ENCODE data around the gene RPP25.

Gene RPP25, protein sequence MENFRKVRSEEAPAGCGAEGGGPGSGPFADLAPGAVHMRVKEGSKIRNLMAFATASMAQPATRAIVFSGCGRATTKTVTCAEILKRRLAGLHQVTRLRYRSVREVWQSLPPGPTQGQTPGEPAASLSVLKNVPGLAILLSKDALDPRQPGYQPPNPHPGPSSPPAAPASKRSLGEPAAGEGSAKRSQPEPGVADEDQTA

DNA sequence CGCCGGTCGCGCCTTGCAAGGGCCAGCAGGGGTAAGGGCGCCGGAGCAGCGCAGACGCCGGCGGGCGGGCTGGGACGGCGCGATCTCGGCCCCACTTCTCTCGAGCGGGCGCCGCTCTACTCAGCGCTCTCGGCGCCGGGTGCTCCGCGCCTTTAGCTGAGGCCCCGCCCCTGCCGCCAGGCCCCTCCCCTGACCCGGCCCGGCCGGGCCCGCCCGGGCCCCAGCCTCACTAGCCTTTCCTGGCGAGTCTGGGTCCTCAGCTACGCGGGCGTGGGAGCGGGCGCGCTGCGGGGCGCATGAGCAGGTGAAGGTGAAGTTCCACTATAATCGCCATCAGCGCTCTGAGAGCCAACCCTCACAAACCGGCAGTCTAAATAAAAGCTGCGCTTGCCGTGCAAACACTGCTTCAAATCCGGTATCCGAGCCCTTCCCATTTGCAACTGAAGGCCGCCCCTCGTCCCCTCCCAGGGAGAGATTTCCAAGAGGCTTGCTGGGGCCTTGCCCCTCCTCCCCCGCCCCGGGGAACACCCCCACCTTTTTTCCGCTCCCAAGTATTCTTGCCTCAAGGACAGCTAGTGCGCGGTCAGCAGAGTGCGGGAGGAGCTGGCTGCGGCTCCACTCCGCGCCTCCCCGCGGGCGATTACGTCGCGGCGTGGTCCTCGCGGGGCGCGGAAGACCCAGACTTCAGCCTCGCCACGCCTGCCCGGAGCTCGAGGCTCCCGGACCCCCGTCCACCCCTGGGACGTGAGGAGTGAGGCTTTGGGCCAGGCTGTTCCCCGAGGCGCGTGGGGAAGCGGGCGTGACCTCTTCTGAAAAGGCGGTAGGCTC is at the start of gene RPP25:
Gene RPP25 (minus strand): TSS at position 125 of the 828 bp plus-strand sequence. CDS start 189 bp downstream, outside the sequence.
- peak; percentile 91 for DNase-seq

DNA sequence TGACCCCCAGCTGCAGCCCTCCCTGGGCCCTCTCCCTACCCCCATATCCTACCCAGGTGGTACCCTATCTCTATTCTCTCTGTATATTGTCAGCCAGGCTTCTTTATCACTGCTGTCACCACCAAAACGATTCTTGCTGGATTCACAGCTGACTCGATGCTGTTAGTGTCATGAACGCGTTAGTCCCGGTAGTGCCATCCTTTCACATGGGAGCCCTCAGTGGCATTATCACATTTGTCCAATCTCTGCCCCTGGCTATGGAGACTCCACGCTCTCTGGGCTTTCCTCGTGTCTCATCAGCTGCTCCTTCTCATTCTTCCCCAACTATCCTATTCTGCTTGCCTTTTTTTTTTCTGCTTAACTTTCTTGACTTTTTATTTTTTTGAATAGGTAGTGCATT is 45.8 kb upstream of the RPP25 start:
- DNase-seq, result no peak

DNA sequence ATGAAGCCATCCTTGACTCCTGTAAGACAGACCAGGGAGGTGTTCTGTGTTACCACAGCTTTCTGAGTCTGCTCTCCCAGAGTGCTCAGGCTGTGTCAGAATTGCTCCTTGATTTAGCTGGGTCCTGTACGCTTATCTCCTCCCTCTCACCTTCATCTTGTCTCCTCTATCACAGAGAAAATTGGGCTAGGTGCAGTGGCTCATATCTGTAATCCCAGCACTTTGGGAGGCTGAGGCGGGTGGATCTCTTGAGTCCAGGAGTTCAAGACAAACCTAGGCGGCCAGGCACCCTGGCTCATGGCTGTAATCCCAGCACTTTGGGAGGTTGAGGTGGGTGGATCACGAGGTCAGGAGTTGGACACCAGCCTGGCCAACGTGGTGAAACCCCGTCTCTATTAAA is 44.7 kb upstream of the RPP25 start:
- no peak for DNase-seq

DNA sequence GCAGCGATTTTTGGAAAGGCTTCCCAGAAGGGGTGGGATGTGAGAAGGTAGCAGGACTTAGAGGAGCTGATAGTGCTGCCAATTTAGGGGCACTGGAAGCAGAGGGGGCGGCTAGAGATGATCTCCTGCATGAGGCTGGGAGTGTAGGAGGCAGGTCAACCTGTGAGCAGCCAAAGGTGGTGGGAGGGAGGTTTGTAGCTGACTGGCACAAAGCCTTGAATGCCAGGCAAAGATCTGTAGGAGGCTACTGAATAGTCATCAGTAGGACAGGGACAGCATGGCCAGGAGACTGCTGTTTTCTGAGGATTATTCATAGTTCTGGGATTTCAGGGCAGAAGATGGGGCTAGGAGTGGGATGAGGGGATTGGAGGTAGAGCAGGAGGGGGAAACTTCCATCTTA is 41.0 kb upstream of the RPP25 start:
- DNase-seq, result no peak

DNA sequence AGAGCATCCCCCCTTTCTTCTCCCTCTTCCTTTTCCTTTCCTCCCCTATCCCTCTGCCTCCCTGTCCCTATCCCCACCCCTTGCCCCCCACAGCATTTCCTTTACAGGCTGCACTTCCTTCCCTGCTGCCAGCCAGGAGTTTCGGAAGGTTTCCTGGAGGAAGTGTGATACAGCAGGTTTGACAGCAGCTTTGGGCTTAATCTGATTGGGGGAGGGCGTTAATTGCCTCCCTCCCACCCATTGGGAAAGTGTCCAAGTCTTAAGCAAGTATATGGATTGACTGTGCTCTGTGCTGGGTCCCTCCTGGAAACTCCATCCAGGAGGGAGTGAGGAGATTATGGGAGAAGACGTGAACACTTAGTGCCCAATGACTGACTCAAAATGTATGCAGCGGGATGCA is 40.6 kb upstream of the RPP25 start:
- DNase-seq, result no peak

DNA sequence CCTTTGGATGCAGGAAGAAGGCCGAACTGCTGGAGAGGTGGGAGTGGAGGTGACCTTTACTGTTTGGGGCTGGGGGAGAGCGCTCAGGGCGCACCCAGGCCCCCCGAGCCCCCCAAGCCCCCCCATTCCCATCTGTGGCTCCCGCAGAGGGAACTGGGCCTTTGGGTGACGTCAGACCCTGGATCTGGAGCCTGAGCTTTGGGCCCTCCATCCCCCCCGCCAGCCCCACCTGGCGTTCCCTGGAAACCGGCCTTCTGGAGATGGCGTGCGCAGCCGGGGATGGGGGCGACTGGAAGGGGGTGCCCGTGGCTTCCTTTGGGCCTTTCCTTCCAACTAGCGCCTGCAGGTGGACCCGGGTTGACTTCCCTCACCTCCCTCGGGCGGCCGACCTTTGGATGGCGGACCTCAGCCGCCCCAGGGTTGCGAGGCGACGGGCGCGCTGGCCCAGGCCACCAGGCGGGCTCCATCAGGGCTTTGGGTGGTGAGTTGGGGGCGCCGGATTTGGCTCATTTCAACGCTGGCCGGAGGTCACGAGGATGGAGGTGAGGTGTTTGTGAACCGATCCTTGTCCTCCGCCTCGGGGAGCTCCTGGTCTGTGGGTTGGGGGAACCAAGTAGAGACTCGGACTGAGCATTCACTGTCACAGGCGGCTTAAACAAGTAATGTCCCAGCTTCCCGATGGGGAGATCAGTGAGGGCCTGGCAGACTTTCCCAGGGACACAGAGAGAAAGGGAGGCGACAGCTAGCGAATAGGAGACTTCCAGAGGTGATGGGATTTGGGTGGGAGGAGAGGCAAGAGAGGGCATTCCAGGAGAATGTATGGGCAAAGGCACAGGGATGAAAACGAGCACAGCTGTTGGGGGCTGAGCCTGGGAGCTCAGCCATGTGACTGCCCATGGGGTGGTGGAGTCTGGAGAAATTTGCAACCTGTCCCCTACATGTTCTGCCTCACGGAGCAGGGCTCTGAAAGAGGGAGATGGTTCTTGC is 39.5 kb upstream of the RPP25 start:
- DNase-seq, result no peak

DNA sequence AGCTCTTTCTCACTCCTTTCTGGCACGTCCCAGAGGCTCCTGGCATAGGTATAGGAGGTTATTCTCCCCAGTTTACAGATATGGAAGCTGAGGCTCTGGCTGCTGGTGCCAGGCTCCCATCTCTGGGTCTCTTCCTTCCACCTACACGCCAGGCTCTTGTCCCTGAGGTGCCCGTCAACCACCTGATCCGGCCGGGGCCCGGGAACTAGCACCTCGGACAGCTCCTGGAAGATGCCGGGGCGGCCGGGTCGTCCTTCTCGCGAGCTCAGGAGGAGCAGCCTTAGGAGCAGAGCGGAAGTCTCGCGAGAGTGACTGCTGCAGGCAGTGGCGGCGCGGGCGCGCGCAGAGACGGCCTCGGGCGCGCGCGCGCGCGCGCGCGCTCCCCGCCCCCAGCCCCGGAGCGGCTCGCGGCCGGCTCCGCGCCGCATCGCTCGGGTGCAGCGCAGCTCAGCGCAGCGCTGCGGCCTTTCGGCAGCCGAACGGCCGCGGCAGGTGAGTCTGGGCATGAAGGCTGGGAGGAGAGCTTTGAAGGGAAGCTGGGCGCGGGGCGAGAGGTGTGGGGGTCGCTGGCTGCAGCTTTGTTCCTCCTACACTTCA is 38.7 kb upstream of the RPP25 start, which contains the start of gene SCAMP5:
Gene SCAMP5 (plus strand): TSS at position 382 of the 597 bp plus-strand sequence. CDS start 16,277 bp downstream, outside the sequence.
- peak; percentile 96 for DNase-seq

DNA sequence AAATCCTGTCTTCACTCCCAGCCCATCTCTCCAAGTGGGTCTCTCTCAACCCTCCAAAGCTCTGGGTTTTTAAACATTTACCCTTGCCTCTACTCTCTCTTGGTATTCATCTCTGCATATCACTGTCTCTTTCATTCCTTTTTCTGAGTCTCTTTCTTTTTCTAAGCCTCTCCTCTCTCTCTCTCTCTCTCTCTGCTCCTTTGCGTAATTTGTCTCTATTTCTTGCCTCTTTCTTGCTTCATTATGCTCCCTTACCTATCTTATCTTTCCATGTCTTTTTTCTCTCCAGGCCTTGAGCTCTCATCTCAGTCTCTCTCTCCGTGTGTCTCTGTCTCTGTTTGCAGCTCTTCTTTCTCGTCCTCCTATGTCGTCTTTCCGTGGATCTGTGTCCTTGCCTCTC is 38.1 kb upstream of the RPP25 start:
- no peak for DNase-seq

DNA sequence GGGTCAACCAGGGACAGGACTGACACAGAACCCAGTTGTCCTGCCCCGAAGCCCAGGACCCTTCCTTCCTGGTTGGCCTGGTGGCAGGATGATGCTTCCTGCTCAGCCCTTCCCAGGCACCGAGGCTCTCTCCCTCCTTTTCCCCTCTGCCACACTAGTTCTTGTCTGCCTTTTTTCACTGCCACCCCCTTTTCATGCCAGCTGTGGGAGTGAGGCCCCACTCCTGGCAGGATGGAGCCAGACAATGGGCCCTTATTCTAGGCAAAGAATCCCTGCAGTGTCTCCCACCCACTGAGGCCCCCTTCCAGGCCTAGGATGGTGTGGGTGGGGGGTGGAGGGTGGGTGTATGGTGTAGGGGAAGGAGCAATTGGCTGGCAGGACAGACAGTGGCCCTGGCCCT is 37.7 kb upstream of the RPP25 start:
- DNase-seq, result no peak

DNA sequence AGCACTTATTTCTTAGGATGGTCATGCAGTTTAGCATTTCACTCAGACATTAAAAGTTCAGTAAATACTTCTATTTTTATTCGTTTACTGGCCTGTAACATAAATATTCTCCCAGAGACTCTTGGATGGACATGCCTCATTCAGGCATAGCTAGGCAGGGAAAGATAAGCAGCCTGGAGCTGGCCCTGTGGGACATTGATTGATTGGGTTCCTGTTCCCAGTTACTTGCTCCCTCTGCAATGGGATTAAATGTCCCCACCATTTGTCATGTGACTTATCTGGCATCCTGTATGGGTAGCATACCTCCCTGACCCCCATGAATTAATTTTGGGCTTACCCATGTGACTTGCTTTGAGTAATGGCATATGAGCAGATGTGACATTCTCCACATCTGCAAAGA is 36.0 kb upstream of the RPP25 start:
- DNase-seq, result no peak

DNA sequence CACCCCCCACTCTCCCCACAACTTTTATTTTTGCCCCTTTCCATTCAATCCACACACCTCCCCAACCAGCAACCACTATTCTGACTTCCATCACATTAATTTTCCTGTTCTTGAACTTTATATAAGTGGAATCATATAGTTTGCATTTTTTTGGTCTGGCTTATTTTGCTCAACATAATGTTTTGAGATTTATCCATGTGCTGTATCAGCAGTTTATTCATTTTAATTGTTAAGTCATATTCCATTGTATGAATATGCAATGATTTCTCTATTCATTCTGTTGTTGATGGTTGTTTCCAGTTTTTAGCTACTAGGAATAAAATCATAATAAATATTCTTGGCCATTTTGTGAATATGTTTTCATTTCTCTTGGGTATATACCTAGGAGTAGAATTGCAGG is 33.0 kb upstream of the RPP25 start:
- no peak for DNase-seq

DNA sequence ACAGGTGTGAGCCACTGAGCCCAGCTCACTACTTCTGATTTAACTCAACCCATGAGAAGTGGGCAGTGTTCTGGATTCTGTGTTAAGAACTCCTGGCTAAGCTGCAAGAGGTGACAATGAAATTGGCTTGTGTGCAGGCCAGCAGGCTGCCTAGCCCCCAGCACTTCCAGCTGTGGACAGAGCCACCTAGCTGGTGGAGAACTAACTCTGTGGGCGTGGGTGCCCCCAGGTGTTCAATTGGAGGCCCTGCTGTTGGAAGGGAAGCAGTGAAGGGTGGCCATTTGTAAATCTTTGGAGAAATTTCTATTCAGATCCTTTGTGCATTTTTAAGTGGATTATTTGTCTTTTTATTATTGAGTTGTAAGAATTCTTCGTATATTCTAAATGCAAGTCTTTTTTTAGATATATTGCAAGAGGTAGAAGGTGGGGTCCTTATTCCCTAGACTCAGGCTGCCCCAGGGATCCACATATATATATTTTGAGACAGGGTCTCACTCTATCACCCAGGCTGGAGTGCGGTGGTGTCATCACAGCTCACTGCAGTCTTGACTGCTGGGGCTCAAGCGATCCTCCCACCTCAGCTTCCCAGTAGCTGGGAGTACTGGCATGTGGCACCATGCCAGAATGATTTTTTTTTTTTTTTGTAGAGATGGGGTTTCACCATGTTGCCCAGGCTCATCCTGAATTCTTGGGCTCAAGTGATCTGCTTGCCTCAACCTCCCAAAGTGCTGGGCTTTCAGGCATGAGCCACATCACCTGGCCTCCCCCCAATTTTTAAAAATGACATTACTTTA is 31.6 kb upstream of the RPP25 start:
- peak; percentile 58 for DNase-seq

DNA sequence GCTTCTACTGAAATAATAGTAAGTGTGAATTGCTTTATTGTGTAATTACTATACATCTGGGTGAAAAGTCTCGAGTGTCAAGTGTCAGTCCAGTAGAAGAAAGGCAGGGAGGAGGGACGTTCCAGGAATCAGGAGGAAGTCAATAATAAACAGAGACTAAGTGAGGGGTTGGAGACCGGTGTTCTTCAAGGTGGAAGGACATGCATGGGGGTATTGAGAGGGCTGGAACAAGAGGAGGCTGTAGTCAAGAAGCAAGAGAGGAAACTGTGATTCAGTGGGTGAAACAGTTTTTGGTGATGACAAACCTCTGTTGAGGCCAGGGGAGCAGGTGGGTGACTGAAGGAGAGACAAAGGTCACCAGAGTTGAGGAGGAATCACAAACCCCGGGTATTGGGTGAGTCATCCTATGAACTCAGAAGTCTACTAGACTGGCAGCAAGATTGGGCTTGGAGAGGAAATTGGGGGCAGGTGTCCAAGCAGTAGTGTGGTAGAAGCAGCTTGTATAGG is 27.2 kb upstream of the RPP25 start:
- peak; percentile 68 for DNase-seq

DNA sequence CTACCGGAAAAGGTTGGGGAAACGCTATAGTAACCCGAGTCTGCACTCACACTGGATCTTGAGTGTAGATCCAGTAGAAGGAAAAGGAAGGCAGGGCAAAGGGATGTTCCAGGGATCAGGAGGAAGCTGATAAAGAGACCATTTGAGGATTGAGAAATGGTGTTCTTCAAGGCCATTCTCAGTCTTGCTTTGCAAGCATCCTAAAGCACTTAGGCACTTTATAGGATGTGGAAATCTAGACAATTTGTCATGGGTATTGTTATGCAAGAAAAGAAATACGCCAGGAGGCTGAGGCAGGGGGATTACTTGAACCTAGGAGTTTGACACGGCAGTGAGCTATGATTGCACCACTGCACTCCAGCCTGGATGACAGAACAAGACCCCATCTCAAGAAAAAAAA is 25.6 kb upstream of the RPP25 start:
- no peak for DNase-seq

DNA sequence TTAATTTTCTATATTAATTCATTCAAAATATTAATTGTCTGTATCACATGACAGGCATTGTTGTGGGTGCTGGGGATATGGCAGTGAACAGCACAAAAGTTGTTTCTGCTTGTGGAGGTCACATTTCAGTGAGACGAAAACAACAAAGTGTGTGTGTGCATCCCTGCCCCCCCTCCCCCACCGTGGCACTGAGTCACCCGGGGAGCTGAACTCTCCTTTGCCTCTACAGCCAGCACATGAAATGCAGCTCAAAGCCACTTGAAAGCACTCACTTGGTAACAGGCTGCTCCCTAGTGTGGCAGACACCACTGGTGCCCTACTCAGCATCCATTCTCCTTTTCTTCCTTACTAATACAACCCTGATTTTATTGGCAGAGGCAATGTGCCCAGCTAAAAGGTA is 21.9 kb upstream of the RPP25 start:
- DNase-seq, result peak; percentile 66

DNA sequence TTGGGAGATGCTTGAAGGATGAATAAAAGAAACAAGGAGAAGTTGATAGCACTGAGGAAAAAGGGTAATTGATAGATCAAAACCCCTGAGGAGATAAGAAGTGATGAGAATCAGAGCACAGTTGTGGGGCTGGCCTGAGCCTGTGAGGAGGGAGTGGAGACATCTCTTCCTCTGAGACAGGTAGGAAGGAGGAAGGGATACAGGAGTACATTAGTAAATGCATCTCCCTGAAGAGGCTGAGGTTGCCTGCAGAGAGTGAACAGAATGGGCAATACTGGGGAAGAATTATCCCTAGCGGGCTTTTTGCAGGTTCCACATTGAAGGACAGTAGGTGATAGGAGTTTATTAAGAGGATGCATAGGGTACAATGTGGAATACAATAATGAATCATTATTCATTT is 21.5 kb upstream of the RPP25 start:
- DNase-seq, result no peak

DNA sequence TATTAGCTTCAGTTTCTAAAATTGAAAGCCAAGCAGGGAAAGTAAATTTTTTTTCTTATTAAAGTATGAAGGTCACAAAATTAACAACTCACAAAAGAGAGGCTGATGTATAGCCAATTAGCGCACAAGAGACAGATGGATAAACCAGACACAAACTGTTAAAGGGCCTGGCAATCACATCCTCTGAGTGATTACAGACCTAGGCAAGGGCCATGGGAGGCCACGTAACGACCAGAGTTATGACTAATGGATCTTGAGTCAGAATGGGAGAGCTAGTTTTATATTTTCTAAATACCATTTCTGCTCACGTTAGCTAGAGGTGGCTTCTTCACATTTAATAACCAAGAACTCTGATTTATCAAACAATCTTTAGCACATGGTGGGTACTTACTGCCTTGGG is 21.0 kb upstream of the RPP25 start:
- DNase-seq, result no peak

DNA sequence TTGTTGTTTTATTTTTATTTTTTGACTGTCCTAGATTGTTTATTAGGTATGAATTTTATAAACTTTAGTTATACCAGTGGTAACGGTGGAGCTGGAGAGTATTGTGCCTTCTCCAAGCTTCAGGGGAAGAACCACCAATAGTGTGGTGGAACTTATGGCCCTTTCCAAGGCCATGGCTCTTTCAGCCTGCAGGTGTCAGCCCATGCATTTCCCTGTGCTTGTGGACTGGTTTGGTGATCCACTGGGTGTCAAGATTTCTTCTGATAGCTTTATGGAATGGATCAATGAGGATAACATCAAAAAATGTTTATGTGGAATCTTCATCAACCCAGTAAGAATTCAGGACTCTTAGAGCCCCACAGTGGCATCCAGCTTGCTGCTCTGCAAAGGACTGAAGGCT is 19.6 kb upstream of the RPP25 start:
- DNase-seq, result no peak

DNA sequence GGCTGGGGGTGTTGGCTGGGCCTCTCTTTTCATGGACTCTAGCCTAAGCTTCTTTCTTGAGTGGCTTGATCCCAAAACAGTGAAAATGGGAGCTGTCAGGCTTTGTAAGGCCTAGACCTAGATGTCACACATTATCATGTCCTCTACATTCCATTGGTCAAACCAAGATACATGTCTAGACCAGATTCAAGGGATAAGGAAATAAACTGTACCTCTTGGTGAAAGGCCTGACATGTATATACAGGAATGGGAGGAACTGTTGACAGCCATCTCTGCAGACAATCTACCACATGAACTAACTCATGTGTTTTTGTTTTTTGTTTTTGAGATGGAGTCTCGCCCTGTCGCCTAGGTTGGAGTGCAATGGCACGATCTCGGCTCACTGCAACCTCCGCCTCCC is 11.1 kb upstream of the RPP25 start:
- no peak for DNase-seq

DNA sequence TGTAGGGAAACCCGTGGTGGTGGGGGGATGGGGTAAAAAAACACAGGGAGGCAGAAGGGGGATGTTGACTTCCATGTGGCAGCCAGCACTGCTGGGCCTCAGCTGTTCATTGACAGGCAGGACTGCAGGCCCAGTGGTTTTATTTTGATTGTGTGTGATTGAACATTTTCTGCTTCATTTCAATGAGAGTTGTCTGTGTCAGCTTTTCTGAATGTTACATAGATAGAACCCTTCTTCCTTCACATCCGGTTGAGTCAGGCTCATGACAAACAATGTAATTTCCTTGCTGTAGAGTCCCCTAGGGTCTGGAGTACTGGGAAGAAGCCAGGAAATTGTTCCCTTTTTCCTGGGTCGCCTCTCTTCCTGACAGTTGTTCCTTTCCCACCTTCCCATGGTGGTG is 8.2 kb upstream of the RPP25 start:
- DNase-seq, result no peak

DNA sequence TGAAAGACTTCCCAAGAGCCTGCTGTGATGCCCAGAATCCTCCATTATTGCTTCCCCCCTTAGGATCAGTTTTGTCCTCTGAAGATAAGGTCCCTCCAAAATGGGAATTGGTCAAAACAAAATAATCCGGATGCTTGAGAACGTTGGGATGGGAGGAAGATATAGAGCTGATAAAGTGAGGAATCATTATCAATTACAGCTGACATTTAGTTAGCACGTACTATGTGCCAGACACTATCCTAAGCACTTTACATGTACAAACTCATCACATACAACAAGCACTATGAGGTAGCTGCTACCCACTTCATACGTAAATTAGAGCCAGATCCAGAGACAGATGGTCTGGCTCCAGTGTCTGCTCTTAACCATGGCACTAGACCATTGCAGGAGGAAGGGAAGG is 6.6 kb upstream of the RPP25 start:
- no peak for DNase-seq

DNA sequence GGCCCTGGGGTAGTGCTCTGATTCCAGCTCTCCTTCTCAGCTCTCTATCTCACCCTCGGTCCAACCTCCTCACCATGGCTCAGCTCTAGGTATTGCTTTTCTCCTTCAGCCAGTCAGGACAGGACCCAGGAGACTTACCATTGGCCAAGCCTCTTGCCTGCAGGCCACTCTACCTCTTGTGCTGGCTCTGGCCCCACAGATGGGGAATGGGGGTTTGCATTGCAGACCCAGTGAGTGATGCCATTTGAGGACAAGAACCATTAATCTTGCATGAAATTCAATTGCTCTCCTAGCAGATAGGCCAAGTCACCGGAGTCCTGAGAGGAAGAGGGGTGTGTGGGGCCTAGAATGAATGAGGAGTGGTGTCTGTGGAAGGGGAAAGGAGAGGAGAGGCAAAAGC is 6.1 kb upstream of the RPP25 start:
- DNase-seq, result no peak
